ENCODE measurements around the gene UBE2Z. TPM values are rescaled to one million over a fixed set of nuclear protein-coding genes. Genes with fewer than 3 reads are reported as not detected.

UBE2Z gene
- total and polyA plus RNA-seq, 2 of the 13 experiments (the other 11 are each of a cell fraction or from before 2014, with no cell fraction given), result 63.2 to 122 TPM

DNA sequence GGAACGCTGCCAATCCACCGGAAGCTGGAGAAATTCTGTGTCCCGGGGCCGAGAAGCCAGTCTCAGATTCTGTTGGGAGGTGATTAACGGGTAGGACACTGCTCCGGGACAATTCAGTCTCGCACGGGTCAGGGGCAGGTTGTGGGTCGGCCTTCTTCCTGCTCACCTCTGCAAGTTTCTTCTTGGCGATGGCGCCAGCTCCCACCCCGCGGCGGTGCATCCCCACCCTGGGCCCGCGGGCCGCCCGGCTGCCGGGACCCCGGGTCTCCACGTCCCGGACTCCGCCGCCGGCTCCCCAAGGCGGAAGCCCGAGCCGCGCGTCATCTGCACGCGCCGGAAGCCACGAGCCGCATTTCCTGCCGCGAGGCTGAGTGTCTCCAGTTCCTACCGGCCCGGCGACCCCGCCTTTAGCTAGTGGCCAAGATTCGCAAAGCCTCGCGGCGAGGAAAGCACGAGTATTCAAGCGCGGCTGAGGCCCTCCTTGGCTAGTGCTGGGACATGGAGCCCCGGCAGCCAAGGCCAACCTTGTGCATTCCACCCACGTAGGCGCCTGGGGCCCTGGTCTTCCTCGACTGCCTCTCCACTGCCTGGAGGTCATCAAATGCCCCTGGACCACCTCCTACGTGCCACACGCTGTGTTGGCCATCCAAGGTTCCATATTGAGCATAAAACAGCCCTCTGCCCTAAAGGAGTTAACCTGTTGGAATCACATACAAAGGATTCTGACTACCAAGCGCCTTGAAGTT lies 36.5 kb downstream of the UBE2Z start, which contains the start of gene SNF8 (continued):
- TF ChIP-seq ZNF556 (CRISPR knock-in tag; IDR thresholded peaks at IDR 0.05; ENCODE audit: borderline replicate concordance) (peak; percentile 94), KLF16 (CRISPR knock-in tag; IDR thresholded peaks at IDR 0.05) (peak in 1 of 2 experiments; percentile 74; a peak in 2 of 4 replicates), ZNF260 (CRISPR knock-in tag; IDR thresholded peaks at IDR 0.05; ENCODE audit: borderline replicate concordance, low read depth) (no peak), ADNP (CRISPR knock-in tag; IDR thresholded peaks at IDR 0.05) (no peak), RCOR2 (CRISPR knock-in tag; IDR thresholded peaks at IDR 0.05) (peak; percentile 35; the same call in 1 of the 2 replicates), IKZF1 (IDR thresholded peaks at IDR 0.05) (no peak), CHD4 (IDR thresholded peaks at IDR 0.05; ENCODE audit: borderline replicate concordance, low read length) (peak; percentile 39; the same call in 1 of the 2 replicates), ZNF713 (CRISPR knock-in tag; IDR thresholded peaks at IDR 0.05) (0 out of 2 replicates have a peak, but pooled peaks have one; percentile 42), CCAR2 (optimal IDR thresholded peaks at IDR 0.05; ENCODE audit: low read depth, low read length) (no peak), ZNF33B (CRISPR knock-in tag; IDR thresholded peaks at IDR 0.05) (no peak; the same call in none of the 2 replicates), IKZF4 (CRISPR knock-in tag; IDR thresholded peaks at IDR 0.05; ENCODE audit: borderline replicate concordance, low read depth, not compliant biosample characterization) (peak; percentile 93), ATAD3A (CRISPR knock-in tag; IDR thresholded peaks at IDR 0.05) (no peak), TGIF2 (CRISPR knock-in tag; IDR thresholded peaks at IDR 0.05) (peak; percentile 58; the same call in 1 of the 2 replicates), ELF3 (CRISPR knock-in tag; IDR thresholded peaks at IDR 0.05) (peak; percentile 94), ZNF558 (CRISPR knock-in tag; IDR thresholded peaks at IDR 0.05; ENCODE audit: borderline replicate concordance) (peak; percentile 88; the same call in 1 of the 2 replicates), ZNF484 (CRISPR knock-in tag; IDR thresholded peaks at IDR 0.05; ENCODE audit: borderline replicate concordance, low read depth) (no peak), ZNF235 (CRISPR knock-in tag; IDR thresholded peaks at IDR 0.05; ENCODE audit: borderline replicate concordance) (peak; percentile 94), ZNF570 (CRISPR knock-in tag; IDR thresholded peaks at IDR 0.05; ENCODE audit: borderline replicate concordance) (peak; percentile 57; the same call in 1 of the 2 replicates)
- TF ChIP-seq, protein P1, sequence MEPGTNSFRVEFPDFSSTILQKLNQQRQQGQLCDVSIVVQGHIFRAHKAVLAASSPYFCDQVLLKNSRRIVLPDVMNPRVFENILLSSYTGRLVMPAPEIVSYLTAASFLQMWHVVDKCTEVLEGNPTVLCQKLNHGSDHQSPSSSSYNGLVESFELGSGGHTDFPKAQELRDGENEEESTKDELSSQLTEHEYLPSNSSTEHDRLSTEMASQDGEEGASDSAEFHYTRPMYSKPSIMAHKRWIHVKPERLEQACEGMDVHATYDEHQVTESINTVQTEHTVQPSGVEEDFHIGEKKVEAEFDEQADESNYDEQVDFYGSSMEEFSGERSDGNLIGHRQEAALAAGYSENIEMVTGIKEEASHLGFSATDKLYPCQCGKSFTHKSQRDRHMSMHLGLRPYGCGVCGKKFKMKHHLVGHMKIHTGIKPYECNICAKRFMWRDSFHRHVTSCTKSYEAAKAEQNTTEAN (CRISPR knock-in tag; conservative IDR thresholded peaks at IDR 0.05), result peak; percentile 79
- TF ChIP-seq, protein P2, sequence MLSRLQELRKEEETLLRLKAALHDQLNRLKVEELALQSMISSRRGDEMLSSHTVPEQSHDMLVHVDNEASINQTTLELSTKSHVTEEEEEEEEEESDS (CRISPR knock-in tag; IDR thresholded peaks at IDR 0.05; ENCODE audit: borderline replicate concordance), result peak; percentile 71; the same call in 1 of the 2 replicates
- TF ChIP-seq, protein P3, sequence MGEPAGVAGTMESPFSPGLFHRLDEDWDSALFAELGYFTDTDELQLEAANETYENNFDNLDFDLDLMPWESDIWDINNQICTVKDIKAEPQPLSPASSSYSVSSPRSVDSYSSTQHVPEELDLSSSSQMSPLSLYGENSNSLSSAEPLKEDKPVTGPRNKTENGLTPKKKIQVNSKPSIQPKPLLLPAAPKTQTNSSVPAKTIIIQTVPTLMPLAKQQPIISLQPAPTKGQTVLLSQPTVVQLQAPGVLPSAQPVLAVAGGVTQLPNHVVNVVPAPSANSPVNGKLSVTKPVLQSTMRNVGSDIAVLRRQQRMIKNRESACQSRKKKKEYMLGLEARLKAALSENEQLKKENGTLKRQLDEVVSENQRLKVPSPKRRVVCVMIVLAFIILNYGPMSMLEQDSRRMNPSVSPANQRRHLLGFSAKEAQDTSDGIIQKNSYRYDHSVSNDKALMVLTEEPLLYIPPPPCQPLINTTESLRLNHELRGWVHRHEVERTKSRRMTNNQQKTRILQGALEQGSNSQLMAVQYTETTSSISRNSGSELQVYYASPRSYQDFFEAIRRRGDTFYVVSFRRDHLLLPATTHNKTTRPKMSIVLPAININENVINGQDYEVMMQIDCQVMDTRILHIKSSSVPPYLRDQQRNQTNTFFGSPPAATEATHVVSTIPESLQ (CRISPR knock-in tag; conservative IDR thresholded peaks at IDR 0.05), result no peak
- TF ChIP-seq, protein P4, sequence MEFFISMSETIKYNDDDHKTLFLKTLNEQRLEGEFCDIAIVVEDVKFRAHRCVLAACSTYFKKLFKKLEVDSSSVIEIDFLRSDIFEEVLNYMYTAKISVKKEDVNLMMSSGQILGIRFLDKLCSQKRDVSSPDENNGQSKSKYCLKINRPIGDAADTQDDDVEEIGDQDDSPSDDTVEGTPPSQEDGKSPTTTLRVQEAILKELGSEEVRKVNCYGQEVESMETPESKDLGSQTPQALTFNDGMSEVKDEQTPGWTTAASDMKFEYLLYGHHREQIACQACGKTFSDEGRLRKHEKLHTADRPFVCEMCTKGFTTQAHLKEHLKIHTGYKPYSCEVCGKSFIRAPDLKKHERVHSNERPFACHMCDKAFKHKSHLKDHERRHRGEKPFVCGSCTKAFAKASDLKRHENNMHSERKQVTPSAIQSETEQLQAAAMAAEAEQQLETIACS (CRISPR knock-in tag; IDR thresholded peaks at IDR 0.05), result no peak; the same call in 1 of the 2 replicates
- TF ChIP-seq, protein P5, sequence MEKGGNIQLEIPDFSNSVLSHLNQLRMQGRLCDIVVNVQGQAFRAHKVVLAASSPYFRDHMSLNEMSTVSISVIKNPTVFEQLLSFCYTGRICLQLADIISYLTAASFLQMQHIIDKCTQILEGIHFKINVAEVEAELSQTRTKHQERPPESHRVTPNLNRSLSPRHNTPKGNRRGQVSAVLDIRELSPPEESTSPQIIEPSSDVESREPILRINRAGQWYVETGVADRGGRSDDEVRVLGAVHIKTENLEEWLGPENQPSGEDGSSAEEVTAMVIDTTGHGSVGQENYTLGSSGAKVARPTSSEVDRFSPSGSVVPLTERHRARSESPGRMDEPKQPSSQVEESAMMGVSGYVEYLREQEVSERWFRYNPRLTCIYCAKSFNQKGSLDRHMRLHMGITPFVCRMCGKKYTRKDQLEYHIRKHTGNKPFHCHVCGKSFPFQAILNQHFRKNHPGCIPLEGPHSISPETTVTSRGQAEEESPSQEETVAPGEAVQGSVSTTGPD (CRISPR knock-in tag; IDR thresholded peaks at IDR 0.05), result peak; percentile 82; the same call in 1 of the 2 replicates

Data from HepG2 (cell line).